SIG-M5 treated with dmso at 0.1 percent for 504 hours (cell line): ENCODE results near the gene RAPGEFL1.
"Not testable (repeated sequence)": the region's sequence is repeated elsewhere in the genome, so short reads cannot be mapped to it uniquely, and the experiment has no call there.

ENCODE experiments used
- DNase-seq: peaks from one replicate; lab custom pipeline; 2025; ENCODE audit not compliant: unreplicated experiment; lab: John Stamatoyannopoulos, UW

Gene RAPGEFL1

GRCh38 chr17:40173091-40173777 lies 4.0 kb upstream of the RAPGEFL1 start:
- DNase-seq = no peak

DNA sequence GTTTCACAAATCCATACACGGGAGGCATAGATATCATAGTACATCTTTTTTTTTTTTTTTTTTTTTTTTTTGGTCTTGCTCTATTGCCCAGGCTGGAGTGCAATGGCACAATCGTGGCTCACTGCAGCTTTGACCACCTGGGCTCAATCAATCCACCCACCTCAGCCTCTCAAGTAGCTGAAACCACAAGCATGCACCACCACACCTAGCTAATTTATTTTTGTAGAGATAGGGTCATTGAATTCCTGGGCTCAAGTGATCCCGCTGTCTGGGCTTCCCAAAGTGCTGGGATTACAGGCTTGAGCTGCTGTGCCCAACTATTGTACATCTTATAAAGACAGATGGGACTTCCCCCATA lies 3.5 kb upstream of the RAPGEFL1 start:
- DNase-seq = no peak

DNA sequence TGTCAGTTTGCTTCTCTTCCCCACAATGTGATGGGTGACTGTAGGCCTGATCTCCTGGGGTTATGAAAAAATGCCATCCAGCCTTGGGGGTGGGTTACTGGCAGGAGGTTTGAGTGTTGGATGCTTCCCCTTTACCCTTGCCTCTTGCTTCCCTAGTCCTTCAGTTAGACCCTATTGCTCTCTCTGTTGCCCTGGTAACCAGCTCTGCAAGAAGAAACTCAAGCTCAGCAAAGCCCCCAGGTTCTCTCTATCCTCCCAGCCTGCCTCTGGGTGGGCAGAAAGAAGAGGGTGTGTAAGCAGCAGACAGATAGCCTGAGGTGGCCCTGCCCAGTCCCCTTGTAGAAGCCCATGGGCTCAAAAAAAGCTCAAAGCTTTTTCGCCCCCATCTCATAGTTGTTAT lies 2.8 kb upstream of the RAPGEFL1 start:
- no peak for DNase-seq

DNA sequence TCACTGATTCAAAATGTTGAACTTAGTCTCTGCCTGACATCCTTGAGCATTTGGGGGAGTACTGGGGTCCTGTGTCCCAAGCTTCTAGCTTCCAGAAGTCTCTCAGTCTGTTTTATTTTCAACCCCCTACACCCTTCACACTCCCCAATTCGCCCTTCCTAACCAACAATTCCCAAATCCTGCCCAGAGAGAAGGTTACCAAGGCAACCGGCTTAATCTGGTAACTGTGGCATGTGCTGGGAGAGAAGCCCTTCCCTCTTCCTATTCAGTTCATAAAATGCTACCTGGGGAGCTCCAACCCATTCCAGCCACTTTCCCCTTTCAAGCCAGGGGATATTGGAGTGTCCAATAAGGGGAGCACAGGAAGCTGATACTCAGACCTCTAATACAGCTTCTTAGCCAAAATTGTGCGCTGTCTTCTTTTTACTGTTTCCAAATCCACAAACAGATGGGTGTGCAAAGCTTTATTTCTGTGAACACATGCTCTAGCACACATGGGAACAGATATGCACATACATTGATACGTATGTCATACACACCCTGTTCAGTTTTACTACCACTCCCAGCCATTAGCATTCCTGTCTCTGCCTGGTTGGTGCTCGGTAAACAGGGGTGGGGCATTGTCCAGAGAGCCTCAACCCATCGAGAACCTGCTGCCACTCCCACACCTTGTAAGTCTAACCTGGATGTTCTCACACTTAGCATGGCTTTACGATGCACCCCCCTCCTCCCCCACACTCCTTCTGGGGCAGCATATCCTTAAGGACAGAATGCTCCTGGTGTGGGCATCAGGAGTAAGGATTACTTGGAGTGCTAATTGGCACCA lies 1.1 kb upstream of the RAPGEFL1 start:
- DNase-seq = no peak

GRCh38 chr17:40176754-40177110 lies 538 bp upstream of the RAPGEFL1 start:
- no peak for DNase-seq

- DNase-seq = no peak
Measured at GRCh38 chr17:40178021-40178601, 841 bp downstream of the RAPGEFL1 start.

GRCh38 chr17:40178660-40179059 lies 1.4 kb downstream of the RAPGEFL1 start:
- DNase-seq = no peak

GRCh38 chr17:40179923-40180659 lies 2.8 kb downstream of the RAPGEFL1 start:
- peak; percentile 54 for DNase-seq

GRCh38 chr17:40180694-40181093 lies 3.4 kb downstream of the RAPGEFL1 start:
- no peak for DNase-seq

GRCh38 chr17:40181205-40181604 lies 3.9 kb downstream of the RAPGEFL1 start:
- no peak for DNase-seq

GRCh38 chr17:40182606-40183005 lies 5.3 kb downstream of the RAPGEFL1 start:
- no peak for DNase-seq

- no peak for DNase-seq
Measured at GRCh38 chr17:40187238-40187637, 10.0 kb downstream of the RAPGEFL1 start.

DNA sequence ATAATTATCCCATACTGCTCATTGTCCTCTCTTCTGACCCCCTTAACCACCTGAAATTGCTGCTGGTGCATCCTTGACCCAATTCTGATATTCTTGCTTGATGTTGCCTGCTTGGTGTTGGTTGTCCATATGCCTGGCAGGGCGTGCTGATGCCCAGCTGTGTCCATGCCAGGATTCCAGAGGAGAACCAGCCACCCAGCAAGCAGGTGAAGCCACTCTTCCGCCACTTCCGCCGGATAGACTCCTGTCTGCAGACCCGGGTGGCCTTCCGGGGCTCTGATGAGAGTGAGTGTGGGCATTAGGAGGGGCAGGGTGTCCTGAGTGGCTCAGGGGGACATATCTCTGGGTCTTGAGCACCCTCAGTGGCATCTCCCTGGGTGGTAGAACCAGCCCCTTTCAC lies 11.4 kb downstream of the RAPGEFL1 start:
- DNase-seq = no peak

- no peak for DNase-seq
Measured at GRCh38 chr17:40190197-40191021, 13.1 kb downstream of the RAPGEFL1 start.

DNA sequence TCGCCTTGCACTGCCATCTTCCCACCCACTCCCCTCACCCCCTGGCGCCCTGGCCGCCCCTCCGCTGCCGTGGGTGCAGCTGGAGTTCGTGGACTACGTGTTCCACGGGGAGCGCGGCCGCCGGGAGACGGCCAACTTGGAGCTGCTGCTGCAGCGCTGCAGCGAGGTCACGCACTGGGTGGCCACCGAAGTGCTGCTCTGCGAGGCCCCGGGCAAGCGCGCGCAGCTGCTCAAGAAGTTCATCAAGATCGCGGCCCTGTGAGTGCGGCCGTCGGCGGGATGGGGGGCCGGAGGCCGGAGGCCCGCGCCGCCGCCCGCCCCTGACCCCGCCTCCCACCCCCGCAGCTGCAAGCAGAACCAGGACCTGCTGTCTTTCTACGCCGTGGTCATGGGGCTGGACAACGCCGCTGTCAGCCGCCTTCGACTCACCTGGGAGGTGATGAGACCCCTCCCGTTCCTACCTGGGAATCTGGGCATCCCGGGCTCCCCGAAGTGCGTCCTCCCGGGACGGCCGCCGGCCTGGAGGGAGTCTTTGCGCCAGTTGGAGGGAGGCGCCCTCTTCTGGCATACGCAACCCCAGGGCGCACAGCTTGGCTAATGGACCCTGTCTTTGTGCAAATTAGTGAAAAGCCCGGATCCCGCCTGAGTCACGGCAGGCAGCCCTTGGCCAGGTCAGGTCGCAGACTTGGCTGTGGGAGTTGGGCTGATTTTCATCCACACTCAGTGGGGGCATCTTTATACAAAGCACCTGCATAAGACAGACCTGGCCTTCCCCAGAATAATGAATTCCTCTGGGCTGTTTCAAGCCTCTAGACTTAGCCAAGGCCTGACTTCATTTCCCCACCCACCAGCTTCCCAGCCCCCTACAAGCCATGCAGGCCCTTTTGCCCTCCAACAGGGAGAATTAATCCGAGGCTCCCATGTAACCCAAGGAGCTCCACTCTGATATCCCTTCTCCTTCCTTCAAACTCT lies 14.3 kb downstream of the RAPGEFL1 start:
- peak; percentile 36 for DNase-seq

DNA sequence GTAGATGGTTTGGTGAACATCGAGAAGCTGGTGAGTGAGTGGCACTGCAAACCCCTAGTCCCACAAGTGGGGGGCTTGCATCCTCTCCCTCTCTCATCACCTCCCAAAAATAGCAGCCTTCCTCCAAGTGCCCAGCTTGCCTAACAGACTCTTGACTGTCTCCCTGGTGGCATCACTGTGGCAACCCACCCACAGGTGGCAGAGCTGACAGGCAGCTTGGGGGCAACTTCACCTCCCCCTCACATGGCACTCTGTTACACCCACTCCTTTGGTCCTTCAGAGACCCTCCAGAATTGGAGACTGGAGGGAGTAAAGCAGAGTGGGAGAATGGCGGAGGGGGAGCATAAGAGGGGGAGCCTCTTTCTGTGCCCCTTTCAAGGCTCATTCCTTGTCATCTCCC lies 15.7 kb downstream of the RAPGEFL1 start:
- no peak for DNase-seq

DNA sequence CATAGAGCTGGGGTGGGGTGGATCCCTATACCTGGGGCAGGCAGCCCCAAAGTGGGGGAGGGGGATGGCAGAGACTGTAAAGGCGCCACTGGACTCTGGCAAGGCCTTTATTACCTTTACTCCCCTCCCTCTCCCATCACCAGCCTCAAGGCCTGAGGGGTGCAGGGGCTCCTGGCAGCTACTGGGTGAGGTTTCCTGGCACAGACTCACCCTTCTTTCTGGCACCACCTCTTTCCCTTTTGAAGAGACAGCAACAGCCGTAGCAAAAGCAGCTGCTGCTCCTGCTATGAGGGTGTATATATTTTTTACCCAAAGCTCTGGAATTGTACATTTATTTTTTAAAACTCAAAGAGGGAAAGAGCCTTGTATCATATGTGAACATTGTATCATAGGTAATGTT lies 17.6 kb downstream of the RAPGEFL1 start:
- no peak for DNase-seq

DNA sequence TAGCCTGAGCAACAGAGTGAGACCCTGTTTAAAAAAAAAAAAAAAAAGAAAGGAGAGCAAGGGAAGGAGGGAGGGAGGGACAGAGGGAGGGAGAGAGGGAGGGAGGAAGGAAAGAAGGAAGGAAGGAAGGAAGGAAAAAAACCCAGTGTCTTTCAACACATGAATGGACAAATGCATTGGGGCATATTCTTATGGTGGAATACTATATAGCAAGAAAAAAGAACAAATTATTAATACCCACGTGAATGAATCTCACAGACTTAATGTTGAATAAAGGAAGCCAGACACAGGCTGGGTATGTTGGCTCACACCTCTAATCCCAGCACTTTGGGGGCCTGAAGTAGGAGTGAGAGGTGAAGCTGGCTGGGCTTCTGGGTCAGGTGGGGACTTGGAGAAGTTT lies 20.3 kb downstream of the RAPGEFL1 start:
- DNase-seq = no peak

DNA sequence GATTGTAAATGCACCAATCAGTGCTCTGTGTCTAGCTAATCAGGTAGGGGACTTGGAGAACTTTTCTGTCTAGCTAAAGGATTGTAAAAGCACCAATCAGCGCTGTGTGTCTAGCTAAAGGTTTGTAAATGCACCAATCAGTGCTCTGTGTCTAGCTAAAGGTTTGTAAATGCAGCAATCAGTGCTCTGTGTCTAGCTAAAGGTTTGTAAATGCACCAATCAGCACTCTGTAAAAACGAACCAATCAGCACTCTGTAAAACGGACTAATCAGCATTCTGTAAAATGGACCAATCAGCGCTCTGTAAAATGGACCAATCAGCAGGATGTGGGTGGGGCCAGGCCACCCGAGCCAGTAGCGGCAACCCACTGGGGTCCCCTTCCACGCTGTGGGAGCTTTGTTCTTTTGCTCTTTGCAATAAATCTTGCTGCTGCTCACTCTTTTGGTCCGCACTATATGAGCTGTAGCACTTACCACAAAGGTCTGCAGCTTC lies 20.7 kb downstream of the RAPGEFL1 start:
- DNase-seq = not testable (repeated sequence)
